OCI-M1 (cell line): Measurements from ENCODE around the gene CCDC88A.
A peak's percentile ranks its signal among the peaks of the same experiment; 100 is the strongest.
"Not testable (repeated sequence)": the region's sequence is repeated elsewhere in the genome, so short reads cannot be mapped to it uniquely, and the experiment has no call there.

Experiments
- DNase-seq: peaks from one replicate; lab custom pipeline; 2025; lab: John Stamatoyannopoulos, UW

CCDC88A gene, protein sequence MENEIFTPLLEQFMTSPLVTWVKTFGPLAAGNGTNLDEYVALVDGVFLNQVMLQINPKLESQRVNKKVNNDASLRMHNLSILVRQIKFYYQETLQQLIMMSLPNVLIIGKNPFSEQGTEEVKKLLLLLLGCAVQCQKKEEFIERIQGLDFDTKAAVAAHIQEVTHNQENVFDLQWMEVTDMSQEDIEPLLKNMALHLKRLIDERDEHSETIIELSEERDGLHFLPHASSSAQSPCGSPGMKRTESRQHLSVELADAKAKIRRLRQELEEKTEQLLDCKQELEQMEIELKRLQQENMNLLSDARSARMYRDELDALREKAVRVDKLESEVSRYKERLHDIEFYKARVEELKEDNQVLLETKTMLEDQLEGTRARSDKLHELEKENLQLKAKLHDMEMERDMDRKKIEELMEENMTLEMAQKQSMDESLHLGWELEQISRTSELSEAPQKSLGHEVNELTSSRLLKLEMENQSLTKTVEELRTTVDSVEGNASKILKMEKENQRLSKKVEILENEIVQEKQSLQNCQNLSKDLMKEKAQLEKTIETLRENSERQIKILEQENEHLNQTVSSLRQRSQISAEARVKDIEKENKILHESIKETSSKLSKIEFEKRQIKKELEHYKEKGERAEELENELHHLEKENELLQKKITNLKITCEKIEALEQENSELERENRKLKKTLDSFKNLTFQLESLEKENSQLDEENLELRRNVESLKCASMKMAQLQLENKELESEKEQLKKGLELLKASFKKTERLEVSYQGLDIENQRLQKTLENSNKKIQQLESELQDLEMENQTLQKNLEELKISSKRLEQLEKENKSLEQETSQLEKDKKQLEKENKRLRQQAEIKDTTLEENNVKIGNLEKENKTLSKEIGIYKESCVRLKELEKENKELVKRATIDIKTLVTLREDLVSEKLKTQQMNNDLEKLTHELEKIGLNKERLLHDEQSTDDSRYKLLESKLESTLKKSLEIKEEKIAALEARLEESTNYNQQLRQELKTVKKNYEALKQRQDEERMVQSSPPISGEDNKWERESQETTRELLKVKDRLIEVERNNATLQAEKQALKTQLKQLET (N-terminal part only)

DNA sequence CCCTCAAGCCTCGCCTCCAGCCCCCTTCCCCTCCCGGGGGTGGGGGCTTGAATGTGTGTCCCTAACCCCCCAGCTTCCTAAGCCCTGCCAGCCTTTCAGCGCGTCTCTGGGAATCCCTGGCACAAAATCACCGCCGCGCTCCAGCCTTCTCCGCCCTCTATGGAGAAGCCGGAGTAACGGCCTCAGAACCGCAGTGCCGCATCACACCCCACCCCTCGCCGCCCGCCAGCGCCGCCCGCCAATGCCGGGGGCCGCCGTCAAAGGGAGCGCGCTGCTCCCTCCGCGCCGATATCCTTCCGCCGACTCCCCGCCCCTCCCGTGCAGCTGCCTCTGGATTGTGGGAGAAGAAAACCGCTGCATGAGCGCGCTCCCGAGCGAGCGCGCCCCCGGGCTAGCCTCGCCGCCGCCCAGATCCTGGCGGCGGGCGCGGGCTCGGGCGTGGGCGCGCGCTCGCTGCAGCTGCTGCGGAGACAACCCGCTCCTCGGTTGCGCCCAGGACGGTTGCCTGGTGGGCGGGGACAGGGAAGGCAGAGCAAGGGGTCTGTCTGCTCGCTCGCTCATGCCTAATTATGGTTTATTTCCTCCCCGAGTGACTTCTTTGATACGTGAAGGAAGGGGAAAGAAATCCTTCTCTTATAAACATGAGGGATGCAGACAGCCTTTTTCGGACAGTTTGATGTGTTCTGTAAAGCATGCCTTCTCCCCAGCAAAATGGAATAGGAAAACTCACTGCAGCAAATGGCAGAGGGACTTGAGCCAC, at the start of gene CCDC88A:
CCDC88A (minus strand) TSS at position 178 of the 760 bp plus-strand sequence. CDS start 777 bp downstream, outside the sequence.
- peak; percentile 97 for DNase-seq

DNA sequence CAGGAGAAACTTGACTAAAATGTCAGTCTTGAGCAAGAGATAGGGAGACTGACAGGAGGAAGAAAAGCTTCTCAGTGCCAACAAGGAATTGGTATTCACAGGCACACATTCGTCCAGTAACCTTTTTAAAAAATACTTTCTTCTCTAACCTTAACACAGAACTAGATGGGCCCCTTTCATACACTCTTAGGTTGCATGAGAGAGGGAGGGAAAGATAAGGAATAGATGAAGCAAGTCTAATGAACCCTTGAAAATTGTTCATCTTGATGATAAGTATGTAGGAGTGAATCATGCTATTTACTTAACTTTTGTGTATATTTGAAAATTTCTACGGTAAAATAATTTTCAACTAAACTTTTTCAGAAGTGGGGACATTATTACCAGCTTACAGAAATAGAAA, 42.0 kb upstream of the CCDC88A start:
- DNase-seq = no peak

DNA sequence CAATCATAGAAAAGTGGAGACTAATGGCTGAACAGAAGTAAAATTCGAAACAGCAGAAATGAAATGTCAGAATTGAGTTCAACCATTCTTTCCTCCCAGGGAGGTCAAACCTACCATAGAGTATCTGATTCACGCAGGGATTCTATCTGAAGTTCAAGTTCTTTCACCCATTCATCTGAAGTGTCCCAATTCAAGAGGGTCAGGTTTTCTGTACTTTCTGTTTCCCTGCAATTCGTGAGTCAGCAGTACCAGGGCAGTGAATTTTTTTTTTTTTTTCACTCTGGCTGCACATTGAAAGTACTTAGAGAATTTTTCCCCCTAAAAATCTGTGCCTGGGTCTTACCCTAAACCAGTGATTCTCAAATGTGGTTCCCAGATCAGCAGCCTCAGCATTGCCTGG, 40.9 kb upstream of the CCDC88A start:
- DNase-seq = peak; percentile 84

DNA sequence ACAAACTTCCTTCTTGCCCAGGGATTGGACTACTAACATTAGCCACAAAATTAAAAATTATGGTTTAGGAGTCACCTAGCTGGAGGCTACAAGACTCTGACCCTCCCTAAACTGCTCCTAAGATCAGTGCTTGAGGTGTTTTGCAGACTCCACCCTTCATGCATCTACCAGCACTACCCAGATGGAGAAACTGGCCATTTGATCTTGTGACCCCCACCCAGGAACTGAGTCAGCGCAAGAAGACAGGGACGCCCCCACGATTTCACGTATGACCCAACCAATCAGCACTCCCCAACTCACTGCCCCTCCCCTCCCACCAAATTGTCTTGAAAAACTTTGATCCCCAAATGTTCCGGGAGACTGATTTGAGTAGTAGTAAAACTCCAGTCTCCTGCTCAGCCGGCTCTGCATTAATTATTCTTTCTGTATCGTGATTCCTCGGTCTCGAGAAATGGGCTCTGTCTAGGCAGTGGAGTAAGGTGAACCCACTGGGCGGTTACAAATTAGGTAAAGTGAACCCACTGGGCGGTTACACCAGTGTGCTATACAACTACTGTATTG, 40.1 kb upstream of the CCDC88A start:
- no peak for DNase-seq

DNA sequence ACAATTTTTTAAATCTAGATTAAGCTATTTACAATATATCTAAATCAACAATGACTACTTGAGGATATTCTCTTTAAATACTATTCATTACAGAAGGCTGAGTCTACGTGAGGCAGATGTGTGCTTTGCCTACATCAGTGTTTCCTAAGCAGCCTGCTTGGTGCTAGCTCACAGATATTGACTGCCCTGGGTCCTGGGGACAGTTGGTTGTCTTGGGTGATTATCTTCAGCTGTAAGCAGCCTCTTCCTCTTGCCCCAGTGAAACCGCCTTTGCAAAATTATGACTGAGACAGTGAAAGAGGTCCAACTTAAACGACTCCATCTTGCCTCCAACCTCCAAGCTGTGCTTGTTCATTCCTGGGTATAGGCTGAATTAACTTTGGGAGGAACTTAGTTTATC, 39.6 kb upstream of the CCDC88A start:
- peak; percentile 75 for DNase-seq

DNA sequence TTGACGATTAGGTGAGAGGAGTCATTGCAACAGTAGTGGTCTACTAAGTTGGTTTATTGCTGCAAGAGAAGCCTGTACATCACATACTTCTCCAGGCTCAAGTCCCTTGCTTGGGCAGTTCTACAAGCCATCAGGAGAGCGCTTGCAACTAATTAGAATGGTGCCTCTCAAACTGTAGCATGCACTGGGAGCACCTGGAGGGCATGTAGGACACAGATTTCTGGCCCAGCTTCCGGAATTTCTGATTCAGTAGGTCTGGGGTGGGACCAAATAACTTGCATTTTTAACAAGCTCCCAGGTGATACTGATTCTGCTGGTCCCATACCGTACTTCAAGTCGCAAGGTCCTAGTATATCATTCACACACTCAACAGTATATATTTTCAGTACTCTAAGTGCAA, 34.5 kb upstream of the CCDC88A start:
- DNase-seq = no peak

DNA sequence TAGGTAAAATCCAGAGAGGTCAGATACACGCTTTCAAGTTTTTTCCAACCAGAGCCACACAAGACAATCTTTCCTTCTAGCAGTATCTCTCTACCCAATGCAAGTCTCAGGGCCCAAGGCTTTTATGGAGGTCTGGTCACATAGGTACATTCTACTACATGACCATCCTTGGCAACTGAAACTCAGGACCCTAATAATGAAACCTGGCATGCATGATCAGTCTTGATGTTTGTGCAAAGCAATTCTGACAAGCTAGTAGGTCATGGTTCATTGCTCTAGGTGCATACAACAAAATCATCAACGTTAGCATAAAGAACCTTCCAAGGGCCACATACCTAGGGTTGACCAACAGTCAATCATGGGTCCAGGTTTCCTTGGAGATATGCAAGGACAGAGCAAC, 33.2 kb upstream of the CCDC88A start:
- no peak for DNase-seq

DNA sequence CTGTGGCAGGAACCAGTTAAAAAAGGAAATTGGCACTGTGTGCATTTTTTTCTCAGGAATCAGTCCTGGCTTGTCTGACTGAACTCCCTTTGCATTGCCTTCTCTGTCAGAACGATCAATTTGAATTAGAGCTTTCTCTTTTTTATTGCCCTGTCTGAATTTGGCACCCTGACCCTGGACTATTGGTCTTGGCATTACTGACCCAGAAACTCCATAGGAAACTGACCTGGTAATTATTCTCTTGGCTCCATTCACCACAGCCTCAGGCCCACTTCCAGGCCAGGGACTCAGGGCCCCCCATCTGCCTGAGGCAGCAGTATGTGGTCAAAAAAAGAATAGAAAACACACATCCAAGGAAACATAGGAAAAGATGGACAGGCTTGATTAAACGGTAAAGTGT, 32.0 kb upstream of the CCDC88A start:
- DNase-seq = no peak

DNA sequence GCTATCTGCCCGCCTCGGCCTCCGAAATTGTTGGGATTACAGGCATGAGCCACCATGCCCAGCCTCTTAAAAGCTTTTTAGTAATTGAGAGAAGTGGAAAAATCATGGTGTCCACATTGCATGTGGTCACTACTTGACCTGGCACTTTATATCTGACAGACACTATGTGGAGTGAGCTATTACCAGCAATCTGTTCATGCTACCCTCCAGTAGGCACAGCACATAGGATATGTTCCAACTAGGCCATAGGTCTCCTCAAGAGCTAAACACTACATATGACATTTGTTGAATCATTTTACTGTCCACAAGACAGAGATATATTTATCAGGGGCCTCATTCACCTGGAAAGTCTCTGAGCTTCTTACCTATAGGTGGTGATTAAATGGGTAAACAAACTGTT, 30.4 kb upstream of the CCDC88A start:
- not testable (repeated sequence) for DNase-seq

DNA sequence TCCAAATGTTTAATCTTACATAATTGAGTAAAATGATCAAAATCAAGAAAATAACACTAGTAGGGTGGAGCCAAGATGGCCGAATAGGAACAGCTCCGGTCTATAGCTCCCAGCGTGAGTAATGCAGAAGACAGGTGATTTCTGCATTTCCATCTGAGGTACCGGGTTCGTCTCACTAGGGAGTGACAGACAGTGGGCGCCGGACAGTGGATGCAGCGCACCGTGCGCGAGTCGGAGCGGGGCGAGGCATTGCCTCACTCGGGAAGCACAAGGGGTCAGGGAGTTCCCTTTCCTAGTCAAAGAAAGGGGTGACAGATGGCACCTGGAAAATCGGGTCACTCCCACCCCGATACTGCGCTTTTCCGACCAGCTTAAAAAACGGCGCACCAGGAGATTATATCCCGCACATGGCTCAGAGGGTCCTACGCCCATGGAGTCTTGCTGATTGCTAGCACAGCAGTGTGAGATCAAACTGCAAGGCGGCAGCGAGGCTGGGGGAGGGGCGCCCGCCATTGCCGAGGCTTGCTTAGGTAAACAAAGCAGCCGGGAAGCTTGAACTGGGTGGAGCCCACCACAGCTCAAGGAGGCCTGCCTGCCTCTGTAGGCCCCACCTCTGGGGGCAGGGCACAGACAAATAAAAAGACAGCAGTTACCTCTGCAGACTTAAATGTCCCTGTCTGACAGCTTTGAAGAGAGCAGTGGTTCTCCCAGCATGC, 22.5 kb upstream of the CCDC88A start:
- not testable (repeated sequence) for DNase-seq

DNA sequence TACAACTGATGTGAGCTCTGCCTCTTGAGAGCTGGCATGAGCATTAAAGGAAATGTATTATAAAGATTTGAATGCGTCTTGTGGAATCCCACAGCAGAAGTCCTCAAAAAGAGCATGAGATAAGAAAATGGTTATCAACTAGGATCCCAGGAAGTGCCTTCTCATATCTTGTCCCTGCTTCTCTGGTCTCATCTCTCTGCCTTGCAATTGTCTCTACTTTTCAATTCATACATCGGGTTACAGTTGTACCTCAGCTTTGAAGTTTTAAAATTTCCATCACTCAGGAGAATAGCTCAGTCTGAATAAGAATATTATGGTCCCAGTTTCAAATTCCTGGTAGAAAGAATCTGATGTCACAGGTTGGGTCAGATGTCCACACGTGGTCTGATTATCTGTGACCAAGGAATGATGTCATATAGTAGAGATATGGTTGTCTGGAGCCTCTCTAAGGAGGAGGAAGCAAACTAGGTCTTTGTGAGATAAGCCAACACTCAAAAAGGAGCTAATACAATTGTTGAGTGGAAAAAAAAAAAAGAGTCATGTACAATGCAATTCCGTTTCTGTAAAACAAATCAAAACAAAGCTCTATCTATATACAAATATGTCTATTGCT, 21.7 kb upstream of the CCDC88A start:
- DNase-seq = peak; percentile 69

DNA sequence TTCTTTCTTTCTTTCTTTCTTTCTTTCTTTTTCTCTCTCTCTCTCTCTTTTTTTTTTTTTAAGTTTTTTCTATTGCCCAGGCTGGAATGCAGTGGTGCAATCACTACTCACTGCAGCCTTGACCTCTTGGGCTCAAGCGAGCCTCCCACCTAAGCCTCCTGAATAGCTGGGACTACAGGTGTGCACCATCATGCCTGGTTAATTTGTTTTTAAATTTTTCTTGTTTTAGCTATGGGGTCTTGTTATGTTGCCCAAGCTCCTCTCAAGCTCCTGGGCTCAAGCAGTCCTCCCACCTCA, 19.4 kb upstream of the CCDC88A start:
- DNase-seq = no peak

DNA sequence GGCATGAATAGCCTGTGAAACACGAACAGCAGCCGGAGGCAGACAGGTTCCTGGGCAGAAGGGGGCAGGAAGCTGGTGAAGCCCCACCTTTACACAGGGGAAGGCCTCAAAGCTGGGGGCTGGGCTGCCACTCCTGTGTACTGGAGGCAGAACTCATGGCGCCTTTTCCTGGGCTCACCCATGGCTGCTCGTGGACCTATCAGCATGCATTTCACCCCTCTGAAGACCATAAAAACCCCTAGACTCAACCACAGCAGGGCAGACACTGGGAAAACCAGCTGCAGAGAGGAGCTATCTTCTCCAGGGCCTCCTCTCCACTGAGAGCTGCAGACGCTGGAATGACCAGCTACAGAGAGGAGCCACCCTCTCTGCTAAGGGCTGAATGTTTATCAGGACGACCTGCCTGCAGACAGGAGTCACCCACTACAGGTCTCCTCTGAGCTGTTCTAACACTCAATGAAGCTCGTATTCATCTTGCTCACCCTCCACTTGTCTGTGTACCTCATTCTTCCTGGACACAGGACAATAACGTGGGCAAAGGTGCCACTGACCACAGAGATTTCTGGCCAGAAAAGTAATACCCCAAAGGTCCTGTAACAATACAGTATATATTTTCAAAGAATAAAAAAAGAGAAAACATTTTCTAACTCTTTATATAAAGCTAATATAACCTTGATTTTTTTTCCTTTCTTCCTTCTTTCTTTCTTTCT, 18.9 kb upstream of the CCDC88A start:
- DNase-seq = no peak

DNA sequence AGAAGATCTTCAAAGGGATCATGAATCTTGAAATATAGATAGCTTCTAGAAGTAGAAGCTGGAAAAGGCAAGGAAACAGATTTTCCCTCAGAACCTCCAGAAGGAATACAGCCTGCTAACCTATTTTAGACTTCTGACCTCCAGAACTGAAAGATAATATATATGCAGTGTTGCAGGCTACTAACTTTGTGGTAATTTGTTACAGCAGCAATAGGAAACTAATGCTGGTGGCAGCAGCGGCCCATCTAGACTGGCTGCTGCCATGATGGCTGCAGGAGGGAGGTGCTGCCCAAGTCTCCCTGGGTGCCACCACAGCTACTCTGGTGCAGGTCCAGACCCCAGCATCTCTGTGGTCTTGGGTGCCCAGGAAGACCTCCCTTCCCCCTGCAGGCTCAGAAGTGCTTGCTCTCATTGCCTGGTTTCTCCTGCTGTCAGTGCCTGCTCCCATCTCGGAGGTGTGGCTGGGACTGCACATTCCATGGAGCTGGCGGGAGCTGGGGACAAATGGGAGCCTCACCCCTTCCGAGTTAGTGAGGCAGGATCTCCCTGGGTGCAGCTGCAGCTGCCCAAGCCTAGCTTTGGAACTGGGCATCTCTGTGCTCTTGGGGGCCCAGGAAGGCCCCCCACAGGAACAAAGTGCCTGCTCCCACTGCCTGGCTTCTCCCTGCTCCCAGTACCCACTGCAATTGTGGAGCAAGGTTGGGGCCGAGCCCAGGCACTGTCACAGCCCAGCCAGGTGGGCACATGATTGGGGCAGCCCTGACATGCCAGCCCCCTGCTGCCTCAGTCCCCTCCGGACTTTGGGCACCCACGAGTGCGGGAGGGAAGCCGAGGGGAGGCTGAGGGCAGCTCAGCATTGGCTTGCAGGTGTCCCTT, 18.1 kb upstream of the CCDC88A start:
- no peak for DNase-seq

DNA sequence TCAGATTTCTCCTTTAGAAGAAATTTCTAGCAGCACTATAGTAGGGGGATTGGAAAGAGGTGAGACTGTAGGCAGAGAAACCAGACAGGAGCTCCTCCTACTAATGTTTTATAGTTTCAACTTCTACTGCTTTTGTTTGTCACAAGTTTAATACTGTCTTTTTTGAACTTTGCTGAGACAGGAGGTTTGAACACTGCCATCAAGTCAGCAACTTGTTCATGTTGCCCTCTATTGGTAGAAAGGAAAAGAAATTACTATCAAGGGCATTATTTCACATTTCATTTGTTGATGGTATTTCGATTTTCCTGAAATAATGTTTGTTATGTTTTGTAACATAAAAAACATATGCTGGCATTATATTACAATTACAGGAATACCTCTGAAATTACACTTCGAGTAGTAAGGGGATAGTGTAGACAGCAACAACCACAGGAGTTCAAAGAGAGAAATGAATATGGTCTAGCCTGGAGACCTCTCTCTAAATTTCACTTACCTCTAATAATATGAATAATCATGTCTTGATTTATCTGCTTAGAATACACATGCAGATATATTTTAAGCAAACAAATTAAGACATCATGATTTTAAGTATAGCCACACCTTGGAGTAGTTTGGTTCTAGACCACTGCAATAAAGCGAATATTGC, 12.4 kb upstream of the CCDC88A start:
- DNase-seq = peak; percentile 76

DNA sequence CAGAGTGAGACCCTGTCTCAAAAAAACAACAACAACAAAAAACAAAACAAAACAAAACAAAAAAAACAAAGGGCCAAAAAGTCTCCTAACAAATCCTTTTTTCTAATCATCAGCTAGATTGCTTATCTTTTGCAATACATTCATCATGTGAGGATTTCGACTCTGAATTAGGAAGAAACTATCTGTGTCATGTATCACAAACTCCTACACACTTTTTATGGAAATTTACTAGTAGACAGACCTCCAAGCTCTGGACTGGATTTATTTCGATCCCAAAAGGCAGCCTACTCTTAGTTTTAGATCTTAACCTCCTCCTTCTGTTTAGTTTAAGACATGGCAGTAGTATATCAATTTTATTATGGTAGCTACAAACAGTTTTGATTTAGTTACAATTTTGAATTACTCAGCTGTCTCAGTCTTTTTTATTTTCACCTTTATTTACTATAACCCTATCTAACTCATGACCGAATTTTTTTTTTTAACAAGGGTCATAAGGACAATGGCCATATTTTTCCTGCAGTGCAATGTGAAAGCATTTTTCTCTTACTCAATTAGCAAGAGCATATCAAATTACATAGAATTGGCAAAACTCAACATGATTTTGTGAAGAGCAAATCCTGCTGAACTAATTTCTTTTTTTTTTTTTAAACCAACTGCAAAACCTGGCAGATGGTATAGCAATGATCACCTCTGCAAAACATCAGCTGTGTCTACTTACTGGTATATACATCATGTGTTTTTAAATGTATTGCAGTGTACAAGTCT, 10.7 kb upstream of the CCDC88A start:
- DNase-seq = peak; percentile 23

DNA sequence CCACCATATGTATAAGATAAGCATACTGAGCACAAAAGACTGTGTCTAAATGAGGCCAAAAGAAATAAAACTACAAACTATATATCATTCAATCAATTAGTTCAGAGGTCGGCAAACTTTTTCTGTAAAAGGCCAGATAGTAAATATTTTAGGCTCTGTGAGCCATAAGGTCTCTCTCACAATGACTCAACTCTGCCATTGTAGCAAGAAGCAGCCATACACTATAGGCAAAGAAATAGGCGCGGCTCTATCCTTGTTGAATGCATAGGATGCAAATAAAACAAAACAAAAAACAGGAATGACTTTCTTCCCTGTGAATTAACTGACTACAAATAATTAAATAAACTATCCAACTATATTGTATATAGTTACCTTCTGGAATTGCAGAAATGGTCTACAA, 8.6 kb upstream of the CCDC88A start:
- no peak for DNase-seq

DNA sequence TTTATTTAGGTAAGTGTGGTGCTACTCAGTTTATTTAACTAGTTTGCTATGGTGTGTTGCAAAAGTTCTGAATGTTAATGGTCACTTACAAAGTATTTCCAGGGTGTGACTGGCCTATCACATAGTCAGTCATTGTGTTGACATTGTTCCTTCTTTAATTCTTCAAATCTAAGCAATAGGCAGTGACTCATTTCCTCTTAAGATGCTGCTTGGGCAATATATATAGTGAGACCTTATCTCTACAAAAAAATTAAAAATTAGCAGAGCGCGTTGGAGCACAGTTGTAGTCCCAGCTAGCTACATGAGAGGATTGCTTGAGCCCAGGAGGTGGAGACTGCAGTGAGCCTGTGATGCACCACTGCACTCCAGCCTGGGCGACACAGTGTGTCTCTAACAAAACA, 5.8 kb upstream of the CCDC88A start:
- DNase-seq = peak; percentile 29
